Measurements from ENCODE around the gene PDE8B.

PDE8B gene

DNA sequence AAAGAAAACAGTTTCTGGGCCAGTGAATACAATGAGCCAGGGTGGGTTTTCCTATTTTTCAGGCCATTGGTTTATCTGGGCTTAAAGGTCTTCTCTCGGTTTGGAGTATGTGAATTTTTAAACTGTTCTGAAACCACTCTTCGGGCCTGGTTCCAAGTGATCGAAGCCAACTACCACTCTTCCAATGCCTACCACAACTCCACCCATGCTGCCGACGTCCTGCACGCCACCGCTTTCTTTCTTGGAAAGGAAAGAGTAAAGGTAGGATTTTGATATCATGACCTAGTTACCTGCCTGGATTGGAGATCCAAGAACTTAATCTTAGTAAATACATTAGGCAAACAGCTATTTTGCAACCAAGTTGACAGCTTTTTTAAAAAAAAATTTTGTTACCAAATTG is 202.6 kb downstream of the PDE8B start:
- Mint-ChIP-seq H3K4me3 (no peak overlapping the region), H3K4me1 (no peaks in the 10 kb centered on the region), H3K27ac (no peak overlapping the region), H3K27me3 (peaks cover 5% of the 10 kb centered on the region), H3K36me3 (ENCODE audit: low read depth) (no peaks in the 10 kb centered on the region), H3K9me3 (no peaks in the 10 kb centered on the region)
- ATAC-seq (no peak), DNase-seq (no peak)

DNA sequence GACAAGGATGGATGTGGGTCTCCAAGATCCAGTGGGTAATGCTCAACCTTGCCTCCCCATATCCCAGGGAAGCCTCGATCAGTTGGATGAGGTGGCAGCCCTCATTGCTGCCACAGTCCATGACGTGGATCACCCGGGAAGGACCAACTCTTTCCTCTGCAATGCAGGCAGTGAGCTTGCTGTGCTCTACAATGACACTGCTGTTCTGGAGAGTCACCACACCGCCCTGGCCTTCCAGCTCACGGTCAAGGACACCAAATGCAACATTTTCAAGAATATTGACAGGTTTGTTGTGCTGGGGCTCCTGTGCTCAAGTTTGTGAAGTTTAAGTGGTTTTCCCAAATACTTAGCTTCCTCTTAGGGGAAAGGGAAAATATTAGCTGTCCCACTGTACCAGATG is 207.7 kb downstream of the PDE8B start:
- peaks cover 5% of the 10 kb centered on the region for H3K27me3 Mint-ChIP-seq
- no peaks in the 10 kb centered on the region for H3K36me3 Mint-ChIP-seq (ENCODE audit: low read depth)
- ATAC-seq: no peak
- H3K9me3 Mint-ChIP-seq: no peaks in the 10 kb centered on the region
- H3K4me3 Mint-ChIP-seq: no peak overlapping the region
- H3K4me1 Mint-ChIP-seq: no peaks in the 10 kb centered on the region
- DNase-seq: no peak
- H3K27ac Mint-ChIP-seq: no peak overlapping the region

DNA sequence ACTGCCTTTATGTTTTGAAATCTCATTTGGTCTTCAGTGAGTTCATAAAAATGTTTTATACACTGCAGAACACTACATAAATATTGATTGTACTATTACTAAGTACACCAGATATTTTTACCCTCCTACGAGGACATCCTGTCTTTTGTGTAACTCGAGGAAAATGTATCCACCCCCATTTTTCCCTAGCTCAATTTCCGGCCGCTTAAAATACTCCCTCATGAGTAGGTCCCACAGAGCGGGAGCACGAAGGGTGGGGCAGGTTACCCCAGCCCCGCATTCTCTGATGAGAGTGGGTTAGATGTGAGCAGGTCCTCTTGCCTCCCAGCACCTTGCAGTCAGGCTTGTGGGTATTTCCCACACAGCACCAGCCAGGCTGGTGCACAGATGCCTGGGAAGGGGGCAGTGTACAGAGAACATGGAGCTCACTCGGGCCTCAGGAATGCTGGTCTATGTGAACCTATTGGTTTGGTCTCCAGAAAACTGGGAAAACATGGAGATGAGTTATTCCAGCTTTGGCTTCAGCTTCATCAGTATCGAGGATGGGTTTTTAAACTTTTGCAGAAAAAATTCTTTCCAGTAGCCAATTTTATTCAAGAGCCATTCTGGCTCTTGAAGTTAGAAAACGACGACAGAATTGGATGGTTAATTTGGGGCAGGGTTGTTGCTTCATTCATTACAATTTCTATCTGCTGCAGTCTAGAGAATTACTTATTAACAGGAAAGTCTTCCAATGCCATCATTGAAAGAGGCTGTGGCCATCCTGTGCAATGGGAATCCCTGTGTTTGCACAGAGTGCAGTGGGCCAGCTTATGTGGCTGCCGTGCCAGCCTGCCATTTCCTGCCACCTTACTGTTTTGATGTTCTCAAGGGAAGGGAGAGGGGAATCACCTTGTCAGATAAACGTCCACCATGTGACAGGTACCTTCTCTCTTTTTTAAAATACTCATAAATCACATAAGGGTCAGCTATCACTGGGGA is 208.4 kb downstream of the PDE8B start:
- Mint-ChIP-seq H3K27ac (no peak overlapping the region), H3K36me3 (ENCODE audit: low read depth) (no peaks in the 10 kb centered on the region), H3K4me3 (no peak overlapping the region), H3K9me3 (no peaks in the 10 kb centered on the region), H3K27me3 (peaks cover 5% of the 10 kb centered on the region), H3K4me1 (no peaks in the 10 kb centered on the region)
- no peak for DNase-seq
- ATAC-seq: no peak

DNA sequence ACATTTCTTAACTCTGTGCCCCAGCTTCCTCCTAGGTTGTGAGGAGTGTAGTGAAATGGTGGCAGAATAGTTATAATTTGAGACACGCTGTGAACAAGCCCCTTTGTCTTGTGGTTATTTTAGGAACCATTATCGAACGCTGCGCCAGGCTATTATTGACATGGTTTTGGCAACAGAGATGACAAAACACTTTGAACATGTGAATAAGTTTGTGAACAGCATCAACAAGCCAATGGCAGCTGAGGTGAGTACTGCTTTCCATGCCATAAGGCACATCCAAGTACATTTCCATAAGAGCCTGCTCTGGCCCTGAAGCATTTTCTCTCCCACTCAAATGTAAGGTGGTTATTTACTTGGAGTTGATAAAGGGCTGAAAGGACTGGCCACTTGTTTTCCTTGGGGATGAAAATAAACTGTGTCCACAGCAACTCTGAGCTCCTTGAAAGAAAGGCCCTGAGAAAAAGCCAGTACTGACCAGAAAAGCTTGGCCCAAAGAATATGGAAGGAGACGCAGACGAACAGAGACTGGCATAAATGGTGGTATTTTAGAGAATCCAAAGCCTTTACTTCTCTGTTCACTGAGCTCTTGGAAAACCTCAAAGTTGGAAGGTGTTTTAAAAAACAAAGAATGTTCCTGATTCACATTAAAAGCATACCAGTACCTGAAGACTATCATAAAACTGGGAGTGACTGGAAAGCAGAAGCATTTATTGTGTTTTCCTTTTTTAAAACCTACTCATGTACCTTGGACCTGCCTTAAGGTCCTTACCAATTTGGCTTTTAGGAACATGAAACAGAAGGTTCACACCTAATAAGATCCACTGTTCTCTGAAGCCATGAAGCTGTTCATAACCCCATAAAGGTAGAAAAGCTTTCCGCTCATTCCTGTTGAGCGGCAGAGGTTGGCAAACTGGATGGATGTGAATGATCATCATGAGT is 209.4 kb downstream of the PDE8B start:
- DNase-seq (no peak), ATAC-seq (no peak)
- H3K27ac Mint-ChIP-seq: no peak overlapping the region
- H3K9me3 Mint-ChIP-seq: no peaks in the 10 kb centered on the region
- H3K27me3 Mint-ChIP-seq: peaks cover 2% of the 10 kb centered on the region
- H3K4me3 Mint-ChIP-seq: no peak overlapping the region
- H3K4me1 Mint-ChIP-seq: no peaks in the 10 kb centered on the region
- H3K36me3 Mint-ChIP-seq (ENCODE audit: low read depth): no peaks in the 10 kb centered on the region

DNA sequence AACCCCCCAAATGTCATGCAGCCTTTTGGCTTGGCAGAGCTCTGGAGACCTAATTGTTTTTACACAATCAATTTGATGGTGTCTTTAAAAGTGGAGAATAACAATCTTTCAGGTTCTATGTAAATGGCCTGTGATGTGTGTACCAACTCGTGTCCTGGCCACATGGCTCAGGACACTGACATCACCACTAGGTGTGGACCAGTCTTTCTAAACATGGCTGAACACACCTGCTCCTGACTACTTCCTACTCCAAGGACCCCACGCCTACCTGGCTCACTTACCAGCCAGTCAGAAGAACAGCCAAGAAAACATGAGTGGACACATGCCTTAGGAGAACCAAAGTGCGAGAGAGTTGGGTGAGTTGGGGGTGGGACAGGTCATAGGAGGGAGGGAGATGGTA is 210.5 kb downstream of the PDE8B start:
- no peak overlapping the region for H3K4me3 Mint-ChIP-seq
- H3K27me3 Mint-ChIP-seq: peaks cover 2% of the 10 kb centered on the region
- H3K4me1 Mint-ChIP-seq: no peaks in the 10 kb centered on the region
- no peak for DNase-seq
- no peak for ATAC-seq
- H3K36me3 Mint-ChIP-seq (ENCODE audit: low read depth): no peaks in the 10 kb centered on the region
- H3K27ac Mint-ChIP-seq: no peak overlapping the region
- no peaks in the 10 kb centered on the region for H3K9me3 Mint-ChIP-seq

DNA sequence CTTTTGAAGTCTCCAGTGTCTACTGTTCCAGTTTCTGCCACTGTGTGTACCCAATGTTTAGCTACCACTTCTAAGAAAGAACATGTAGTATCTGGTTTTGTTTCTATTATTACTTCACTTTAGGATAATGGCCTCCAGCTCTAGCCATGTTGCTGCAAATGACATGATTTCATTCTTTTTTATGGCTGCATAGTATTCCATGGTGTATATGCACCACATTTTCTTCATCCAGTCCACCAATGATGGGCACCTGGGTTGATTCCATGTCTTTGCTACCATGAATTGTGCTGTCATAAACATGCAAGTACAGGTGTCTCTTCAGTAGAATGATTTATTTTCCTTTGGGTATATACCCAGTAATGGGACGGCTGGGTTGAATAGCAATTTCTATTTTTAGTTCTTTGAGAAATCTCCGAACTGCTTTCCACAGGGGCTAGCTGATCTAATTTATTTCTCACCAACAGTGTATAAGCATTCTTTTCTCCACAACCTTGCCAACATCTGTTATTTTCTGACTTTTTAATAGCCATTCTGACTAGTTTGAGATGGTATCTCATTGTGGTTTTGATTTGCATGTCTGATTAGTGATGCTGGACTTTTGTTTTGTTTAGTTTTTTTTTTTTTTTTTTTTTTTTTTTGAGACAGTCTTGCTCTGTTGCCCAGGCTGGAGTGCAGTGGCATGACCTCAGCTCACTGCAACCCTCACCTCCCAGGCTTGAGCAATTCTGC is 212.7 kb downstream of the PDE8B start:
- ATAC-seq (no peak), DNase-seq (no peak)
- Mint-ChIP-seq H3K4me1 (no peaks in the 10 kb centered on the region), H3K27me3 (no peaks in the 10 kb centered on the region), H3K27ac (no peak overlapping the region), H3K9me3 (no peaks in the 10 kb centered on the region), H3K36me3 (ENCODE audit: low read depth) (peaks cover 2% of the 10 kb centered on the region), H3K4me3 (no peak overlapping the region)

DNA sequence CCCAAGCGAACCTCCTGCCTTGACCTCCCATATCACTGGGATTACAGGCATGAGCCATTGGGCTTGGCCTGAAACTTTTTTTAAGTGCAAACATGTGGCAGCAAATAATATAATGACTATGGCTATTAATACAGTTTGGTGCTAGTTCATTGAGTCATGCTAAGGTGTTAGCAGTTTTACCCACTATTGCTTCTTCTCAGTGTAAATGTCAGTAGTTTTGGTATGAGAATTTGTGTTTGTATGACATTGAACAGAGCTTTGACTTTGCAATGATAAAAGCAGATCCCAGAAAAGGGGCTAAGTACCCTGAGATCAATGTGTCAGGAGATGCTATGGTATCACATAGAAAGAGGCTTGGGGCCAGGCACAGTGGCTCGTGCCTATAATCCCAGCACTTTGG is 214.4 kb downstream of the PDE8B start:
- no peaks in the 10 kb centered on the region for H3K27me3 Mint-ChIP-seq
- no peak overlapping the region for H3K4me3 Mint-ChIP-seq
- H3K36me3 Mint-ChIP-seq (ENCODE audit: low read depth): peaks cover 2% of the 10 kb centered on the region
- H3K9me3 Mint-ChIP-seq: no peaks in the 10 kb centered on the region
- DNase-seq (no peak), ATAC-seq (no peak)
- no peaks in the 10 kb centered on the region for H3K4me1 Mint-ChIP-seq
- H3K27ac Mint-ChIP-seq: no peak overlapping the region

DNA sequence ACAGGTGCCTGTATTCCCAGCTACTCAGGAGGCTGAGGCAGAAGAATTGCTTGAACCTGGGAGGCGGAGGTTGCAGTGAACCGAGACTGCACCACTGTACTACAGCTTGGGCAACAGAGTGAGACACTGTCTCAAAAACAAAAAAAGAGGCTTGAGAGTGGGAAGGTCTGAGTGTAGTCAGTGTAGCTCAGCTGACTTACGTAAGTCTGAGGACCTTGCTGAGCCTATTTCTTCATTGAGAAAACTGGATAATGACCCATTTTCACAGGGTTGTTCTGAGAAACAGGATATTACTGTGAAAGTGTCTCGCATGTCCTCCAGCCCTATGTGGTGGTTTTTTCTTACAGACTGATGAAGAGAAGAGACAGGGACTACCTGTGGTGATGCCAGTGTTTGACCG is 214.9 kb downstream of the PDE8B start:
- DNase-seq (no peak), ATAC-seq (no peak)
- Mint-ChIP-seq H3K9me3 (no peaks in the 10 kb centered on the region), H3K27me3 (no peaks in the 10 kb centered on the region), H3K27ac (no peak overlapping the region), H3K36me3 (ENCODE audit: low read depth) (peaks cover 2% of the 10 kb centered on the region), H3K4me1 (no peaks in the 10 kb centered on the region), H3K4me3 (no peak overlapping the region)

DNA sequence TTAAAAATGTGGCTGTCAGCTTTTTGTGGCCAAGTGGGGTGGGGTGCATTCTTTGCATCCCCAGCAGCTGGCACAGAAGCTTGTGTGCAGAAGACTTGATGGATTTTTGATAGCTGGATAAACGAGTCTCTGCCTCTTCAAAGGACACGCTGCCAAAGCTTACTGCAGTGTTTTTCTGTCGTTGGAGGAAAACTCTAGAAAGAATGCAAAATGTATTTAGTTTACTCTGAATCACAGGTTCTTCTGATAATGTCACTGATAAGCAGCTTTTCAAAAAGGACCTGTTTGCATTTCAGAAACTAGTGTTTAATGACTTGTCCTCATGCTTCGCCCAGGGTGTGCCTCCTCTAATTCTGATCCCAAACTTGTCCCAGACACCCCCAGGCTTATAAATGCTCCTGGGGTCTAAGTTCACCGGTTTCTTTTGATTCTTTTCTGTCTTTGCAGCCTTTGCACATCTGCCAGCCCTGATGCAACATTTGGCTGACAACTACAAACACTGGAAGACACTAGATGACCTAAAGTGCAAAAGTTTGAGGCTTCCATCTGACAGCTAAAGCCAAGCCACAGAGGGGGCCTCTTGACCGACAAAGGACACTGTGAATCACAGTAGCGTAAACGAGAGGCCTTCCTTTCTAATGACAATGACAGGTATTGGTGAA is 215.6 kb downstream of the PDE8B start:
- Mint-ChIP-seq H3K36me3 (ENCODE audit: low read depth) (peaks cover 2% of the 10 kb centered on the region), H3K27ac (no peak overlapping the region), H3K4me1 (no peaks in the 10 kb centered on the region), H3K4me3 (no peak overlapping the region), H3K9me3 (no peaks in the 10 kb centered on the region), H3K27me3 (no peaks in the 10 kb centered on the region)
- no peak for DNase-seq
- ATAC-seq: no peak

DNA sequence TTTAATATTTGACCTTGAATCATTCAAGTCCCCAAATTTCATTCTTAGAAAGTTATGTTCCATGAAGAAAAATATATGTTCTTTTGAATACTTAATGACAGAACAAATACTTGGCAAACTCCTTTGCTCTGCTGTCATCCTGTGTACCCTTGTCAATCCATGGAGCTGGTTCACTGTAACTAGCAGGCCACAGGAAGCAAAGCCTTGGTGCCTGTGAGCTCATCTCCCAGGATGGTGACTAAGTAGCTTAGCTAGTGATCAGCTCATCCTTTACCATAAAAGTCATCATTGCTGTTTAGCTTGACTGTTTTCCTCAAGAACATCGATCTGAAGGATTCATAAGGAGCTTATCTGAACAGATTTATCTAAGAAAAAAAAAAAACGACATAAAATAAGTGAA is 216.2 kb downstream of the PDE8B start:
- DNase-seq (no peak), ATAC-seq (no peak)
- Mint-ChIP-seq H3K27ac (no peak overlapping the region), H3K27me3 (no peaks in the 10 kb centered on the region), H3K9me3 (no peaks in the 10 kb centered on the region), H3K36me3 (ENCODE audit: low read depth) (peaks cover 5% of the 10 kb centered on the region), H3K4me1 (peaks cover 3% of the 10 kb centered on the region), H3K4me3 (no peak overlapping the region)

DNA sequence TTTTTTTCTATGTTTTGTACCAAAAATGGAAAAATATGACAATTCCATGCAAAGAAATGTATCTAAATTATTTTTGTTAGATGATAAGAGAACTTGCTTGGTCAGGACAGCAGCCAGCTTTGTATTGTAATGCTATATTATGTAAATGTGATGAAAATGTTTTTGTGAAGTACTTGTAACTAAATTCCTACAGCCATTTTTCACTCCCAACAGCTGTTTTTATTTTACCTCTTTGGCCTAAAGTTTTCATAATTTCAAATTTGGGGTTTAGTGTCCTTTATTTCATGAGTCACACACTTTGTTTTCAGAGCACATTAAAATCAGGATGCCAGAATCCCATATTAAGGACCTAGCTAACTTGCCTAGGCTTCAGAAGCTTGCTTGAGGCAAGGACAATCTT is 217.5 kb downstream of the PDE8B start:
- DNase-seq (no peak), ATAC-seq (no peak)
- Mint-ChIP-seq H3K36me3 (ENCODE audit: low read depth) (peaks cover 13% of the 10 kb centered on the region), H3K4me1 (peaks cover 3% of the 10 kb centered on the region), H3K9me3 (no peaks in the 10 kb centered on the region), H3K27me3 (no peaks in the 10 kb centered on the region), H3K4me3 (no peak overlapping the region), H3K27ac (no peak overlapping the region)

DNA sequence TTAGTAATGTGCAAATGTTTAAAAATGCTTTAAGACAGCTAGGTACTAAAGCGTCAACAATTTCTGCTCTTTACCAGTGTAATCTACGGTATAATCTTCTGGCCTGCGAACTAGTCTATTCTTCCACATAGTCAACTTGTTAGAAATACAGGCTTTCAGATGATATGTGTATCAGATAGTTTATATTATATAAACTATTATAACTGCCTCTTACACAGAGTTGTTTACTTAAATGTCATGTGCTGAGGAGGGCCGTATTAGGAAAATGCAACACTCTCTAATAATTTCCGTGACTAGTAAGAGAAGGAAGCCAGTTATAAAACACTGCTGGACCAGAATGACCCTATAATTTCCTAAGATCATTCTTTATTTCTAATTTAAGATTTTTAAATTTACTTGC is 218.0 kb downstream of the PDE8B start:
- H3K27me3 Mint-ChIP-seq: no peaks in the 10 kb centered on the region
- peaks cover 15% of the 10 kb centered on the region for H3K36me3 Mint-ChIP-seq (ENCODE audit: low read depth)
- DNase-seq (no peak), ATAC-seq (no peak)
- peaks cover 3% of the 10 kb centered on the region for H3K4me1 Mint-ChIP-seq
- H3K4me3 Mint-ChIP-seq: no peak overlapping the region
- no peak overlapping the region for H3K27ac Mint-ChIP-seq
- H3K9me3 Mint-ChIP-seq: no peaks in the 10 kb centered on the region

DNA sequence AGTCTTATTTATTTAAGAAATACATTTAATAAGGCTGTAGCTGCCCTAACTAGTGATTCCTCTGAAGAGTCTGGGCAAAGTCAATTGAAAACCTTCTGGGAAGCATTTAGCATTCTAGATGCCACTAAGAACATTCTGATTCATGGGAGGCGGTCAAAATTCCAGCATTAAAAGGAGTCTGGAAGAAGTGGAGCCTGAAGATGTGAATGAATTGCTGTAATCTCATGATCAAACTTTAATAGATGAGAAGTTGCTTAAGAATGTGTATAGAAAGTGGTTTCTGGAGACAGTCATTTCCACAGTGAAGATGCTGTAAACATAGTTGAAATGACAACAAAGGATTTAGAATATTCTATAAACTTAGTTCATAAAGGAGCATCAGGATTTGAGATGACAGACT is 220.2 kb downstream of the PDE8B start:
- H3K4me1 Mint-ChIP-seq: peaks cover 3% of the 10 kb centered on the region
- ATAC-seq (no peak), DNase-seq (no peak)
- peaks cover 19% of the 10 kb centered on the region for H3K36me3 Mint-ChIP-seq (ENCODE audit: low read depth)
- H3K9me3 Mint-ChIP-seq: no peaks in the 10 kb centered on the region
- H3K27me3 Mint-ChIP-seq: no peaks in the 10 kb centered on the region
- no peak overlapping the region for H3K4me3 Mint-ChIP-seq
- H3K27ac Mint-ChIP-seq: no peak overlapping the region

DNA sequence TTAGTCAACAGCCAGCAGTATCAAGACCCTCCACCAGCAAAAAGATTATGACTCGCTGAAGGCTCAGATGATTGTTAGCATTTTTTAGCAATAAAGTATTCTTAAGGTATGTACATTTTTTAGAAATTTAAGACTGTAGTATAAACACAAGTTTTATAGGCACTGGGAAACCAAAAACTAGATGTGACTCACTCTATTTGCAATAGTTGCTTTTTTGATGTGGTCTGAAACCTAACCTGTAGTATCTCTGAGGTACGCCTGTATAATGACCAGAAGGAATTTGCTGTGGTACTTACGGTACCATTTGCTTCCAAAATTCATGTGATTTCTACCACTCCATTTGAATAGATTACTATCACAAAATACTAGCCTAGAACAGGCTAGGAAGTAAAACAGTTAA is 220.8 kb downstream of the PDE8B start:
- ATAC-seq (no peak), DNase-seq (no peak)
- Mint-ChIP-seq H3K27ac (no peak overlapping the region), H3K9me3 (no peaks in the 10 kb centered on the region), H3K4me3 (no peak overlapping the region), H3K4me1 (peaks cover 3% of the 10 kb centered on the region), H3K27me3 (no peaks in the 10 kb centered on the region), H3K36me3 (ENCODE audit: low read depth) (peaks cover 17% of the 10 kb centered on the region)

Data from activated naive CD8-positive, alpha-beta T cell treated with anti-CD3 and anti-CD28 coated beads, Interleukin-2, amount 50 U/mL, for 24 hours (primary cell).